Anterior cingulate cortex (tissue), 58 donors: Measurements from ENCODE around the gene WHRN.

ENCODE experiments used
- DNase-seq, 58 donors: peaks; one replicate each; lab custom pipeline; 2025; lab: John Stamatoyannopoulos, UW

WHRN gene

DNA sequence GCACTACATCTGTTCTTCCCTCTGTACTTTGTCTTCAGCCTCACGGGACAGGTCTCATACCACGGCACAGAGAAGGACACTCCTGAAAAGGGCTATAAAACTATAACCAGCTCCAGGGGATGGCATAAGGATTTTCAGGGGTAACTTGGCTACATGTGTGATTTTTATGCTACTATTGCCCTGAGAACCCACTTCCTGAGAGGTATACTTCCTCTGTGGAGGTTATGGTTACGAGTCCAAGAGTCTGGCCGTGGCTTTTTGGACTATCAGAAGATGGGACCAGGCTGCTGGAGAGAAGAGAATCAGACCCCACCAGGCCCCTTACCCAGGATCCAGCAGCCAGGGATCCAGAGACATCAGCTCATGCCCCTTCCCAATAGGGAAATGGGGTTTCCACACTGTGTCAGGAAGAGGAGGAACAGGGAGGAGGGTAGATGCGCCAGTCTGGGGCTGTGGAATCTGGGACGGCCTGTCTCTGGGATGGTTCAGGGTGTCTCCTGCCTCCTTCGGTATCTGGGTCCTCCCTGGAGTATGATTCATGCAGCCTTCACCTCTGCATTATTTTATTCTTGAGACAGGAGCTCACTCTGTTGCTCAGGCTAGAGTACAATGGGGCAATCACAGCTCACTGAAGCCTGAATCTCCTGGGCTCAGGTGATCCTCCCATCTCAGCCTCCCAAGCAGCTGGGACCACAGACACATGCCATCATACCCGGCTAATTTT is 29.7 kb downstream of the WHRN start:
- DNase-seq = no peak

DNA sequence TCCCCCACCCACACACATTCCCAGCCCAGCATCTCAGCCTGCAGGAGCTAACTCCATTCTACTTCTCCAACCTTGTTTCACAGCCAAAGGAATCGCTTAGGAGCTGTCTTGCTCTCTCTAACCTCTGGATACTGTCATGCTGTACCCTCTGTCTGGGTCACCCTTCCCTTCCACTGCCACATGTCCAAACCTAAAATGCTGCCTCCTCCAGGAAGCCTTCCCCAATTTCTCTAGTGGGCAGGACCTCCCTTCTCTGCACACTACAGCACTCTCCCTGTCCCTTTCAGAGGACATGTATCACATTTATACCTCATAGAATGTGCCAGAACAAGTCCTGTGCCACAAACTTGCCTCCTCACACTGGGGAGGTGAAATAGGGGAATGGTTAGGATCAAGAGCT is 30.8 kb downstream of the WHRN start:
- no peak for DNase-seq

GRCh38 chr9:114473447-114473801 is 31.8 kb downstream of the WHRN start:
- DNase-seq = no peak

DNA sequence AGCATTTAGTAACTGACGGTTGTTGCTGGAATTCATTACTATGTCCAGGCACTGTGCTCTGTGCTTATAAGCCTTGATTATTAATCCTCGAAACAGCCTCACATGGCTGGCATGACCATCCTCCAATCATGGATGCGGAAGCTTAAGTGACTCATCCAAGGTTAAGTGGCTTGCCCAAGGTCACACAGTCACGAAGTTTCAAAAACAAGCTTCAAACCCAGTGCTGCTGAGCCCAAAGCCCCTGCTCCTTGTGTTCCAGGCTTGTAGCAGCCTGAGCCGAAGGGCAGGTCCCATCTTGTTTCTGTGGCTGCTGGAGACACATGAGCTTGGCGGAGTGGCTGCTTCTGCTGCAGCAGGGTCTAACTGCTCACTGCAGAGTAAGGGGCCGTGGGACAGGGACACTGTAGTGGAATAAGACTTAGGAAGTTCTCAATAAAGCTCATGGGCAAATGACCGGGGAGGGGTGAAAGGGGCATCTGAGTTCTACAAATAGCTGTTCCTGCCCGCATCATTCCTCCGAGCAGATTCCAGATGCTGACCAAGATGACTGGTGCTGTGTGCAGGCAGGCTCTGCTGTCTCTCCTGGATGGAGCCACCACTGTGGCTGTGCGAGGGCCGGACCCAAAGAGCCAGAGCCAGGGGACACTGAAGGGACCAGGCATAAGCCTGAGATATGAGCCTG is 32.4 kb downstream of the WHRN start:
- DNase-seq = no peak

- no peak for DNase-seq
Measured at GRCh38 chr9:114471157-114471556, 34.1 kb downstream of the WHRN start.

DNA sequence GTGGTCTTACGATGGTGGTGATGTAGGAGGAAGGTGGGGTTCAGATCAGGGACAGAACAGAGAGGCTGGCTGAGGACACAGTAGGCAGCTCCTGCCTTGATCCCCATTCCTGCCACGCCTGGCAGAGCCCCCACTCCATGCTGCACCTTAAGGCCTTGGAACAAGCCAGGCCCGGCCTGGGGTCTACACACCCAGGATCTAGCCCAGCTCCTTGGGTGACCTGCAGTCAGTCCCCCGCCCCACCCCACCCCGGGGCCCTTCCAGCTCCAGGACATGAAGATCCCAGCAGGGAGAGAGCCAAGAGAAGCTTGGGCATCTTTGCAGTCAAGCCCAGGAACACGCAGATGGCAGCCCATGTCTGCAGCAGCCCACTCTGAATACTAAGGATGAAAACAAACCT is 34.7 kb downstream of the WHRN start:
- DNase-seq = peak in 3 of 58 donors; percentile 5 to 22 (median 20)

DNA sequence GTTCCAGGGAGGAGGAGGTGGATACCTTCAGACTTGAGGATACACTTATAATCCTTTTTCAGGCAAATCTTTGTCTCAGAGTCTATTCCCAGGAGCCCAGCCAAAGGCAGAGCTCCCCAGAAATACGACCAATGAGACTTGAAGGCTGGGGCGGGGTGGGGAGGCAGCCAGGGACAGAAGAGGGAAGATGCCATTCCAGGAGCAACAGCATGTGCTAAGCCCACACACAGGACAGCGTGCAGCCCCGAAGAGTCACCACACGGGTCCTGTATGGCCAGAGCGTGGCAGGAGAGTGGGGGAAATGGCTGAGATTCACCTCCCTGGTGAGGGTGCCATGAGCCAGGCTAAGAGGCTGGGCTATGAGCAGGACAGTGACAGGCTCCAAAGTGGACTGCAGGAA is 35.2 kb downstream of the WHRN start:
- DNase-seq = peak in 10 of 58 donors; percentile 5 to 33 (median 12)

- DNase-seq = no peak
Measured at GRCh38 chr9:114469091-114469853, 36.0 kb downstream of the WHRN start.

GRCh38 chr9:114467910-114468309 is 37.4 kb downstream of the WHRN start:
- DNase-seq = no peak

- DNase-seq = no peak
Measured at GRCh38 chr9:114467226-114467750, 38.0 kb downstream of the WHRN start.

DNA sequence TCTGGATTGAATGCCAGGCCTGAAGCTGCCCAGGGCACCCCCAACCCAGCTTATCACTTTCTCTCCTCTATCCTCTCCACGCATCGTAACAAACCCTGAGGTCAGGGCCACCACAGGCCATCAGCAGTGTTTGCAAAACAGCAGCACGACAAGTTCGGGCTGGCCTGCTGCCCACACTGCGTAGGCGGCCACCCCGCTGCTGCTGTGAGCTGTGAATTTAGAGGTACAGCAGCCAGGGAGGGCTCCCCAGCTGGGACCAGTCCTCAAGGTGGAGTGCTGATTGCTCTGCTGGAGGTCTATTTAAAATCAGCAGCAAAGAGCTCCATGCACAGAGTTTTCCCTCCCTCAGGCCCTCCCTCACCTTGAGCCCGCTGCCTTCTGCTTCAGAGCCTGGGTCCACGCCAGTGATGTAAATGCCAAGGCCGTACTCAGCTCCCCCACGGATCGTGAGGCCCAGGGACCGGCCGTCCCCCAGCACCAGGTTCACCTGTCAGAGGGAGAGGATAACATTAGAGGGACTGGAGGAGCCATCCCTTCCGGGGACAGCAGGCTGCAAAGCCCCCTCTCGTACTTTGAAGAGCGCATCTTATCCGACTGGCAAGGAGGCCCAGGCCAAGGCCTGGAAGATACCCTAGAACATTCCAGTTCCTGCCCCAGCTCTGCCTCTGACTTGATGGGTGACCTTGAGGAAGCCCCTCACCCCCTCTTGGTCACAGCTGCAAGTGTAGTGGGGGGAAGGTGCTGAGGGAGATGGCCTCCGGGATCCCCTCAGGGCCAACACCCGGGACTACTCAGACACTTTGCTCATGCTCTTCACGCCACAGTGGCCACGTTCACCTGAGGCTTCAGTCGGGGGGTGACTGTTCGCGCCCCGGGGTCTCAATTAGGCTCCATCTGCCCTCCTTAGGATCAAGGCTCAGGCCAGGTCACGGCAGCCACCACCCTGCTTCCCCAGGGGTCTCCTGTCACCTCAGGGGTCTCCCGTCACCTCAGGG is 39.1 kb downstream of the WHRN start:
- no peak for DNase-seq

DNA sequence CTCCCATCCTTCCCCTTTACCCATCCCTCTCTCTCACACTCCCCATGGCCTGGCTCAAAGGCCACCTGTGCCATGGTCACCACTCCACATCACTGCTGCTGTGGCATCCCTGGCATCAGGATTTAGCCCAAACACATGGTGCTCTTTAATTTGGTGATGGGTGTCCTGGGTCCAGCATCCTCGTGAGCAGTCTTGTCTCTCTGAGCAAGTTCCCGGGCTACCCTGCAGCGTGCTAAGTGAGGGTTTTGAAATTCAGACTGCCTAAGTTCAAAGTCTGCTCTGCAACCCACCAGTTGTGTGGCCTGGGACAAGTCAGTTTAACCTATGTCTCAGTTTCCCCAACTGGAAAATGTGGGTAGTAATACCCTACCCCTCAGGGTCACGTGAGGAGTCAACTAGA is 39.9 kb downstream of the WHRN start:
- no peak for DNase-seq

GRCh38 chr9:114464281-114465051 is 40.8 kb downstream of the WHRN start:
- DNase-seq = no peak

GRCh38 chr9:114462791-114463190 is 42.5 kb downstream of the WHRN start:
- no peak for DNase-seq

DNA sequence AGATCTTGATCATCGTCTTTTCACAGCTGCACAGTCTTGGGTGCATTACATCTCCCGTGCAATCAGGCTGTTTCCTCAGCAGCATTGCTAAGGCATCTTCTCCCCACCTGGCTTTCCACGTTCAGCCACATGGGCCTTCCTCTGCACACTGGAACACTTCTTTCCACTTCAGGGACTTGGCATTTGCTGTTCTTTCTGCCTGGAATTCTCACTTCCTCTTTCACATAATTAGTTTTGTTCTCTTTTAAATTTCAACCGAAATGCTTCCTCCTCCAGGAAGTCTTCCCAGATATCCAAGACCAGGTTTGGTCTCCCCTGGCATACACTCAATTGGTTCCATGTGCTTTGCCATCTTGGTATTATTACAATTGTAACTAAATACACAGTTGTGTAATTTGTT is 43.8 kb downstream of the WHRN start:
- no peak for DNase-seq

GRCh38 chr9:114460513-114461199 is 44.6 kb downstream of the WHRN start:
- DNase-seq = no peak

GRCh38 chr9:114459464-114459863 is 45.8 kb downstream of the WHRN start:
- no peak for DNase-seq

DNA sequence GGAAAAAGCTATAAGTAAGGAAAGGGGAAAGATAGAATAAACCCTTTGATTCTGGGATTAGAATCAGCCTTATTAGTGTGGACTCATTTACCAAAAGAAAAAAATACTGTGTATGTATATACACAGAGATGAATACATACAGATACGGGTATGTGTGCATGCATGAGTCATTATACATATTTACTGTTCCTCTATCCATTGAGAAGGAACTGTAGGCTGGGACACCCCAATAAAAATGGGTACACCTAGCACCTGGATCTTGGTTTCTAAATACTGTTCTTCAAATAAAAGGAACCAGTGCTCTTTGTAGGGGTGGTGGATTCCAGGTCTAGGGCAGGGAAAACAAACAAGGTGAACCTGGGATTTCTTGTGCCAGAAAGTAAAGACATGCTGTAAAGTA is 48.3 kb downstream of the WHRN start:
- DNase-seq = no peak

DNA sequence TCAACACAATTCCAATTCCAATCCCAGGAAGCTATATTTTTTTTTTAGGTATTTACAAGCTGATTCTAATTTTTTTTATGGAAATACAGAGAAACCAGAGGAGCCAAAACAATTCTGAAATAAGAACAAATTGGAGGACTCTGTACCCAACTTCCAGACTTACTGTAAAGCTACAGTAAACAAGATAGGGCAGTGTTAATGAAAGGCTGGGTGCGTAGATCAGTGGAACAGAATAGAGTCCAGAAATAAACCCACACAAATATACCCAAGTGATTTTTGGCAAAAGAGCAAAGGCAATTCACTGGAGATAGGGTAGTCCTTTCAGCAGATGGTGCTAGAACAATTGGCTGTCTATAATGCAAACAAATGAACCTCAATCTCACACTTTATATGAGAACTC is 50.6 kb downstream of the WHRN start:
- DNase-seq = no peak
